CD4-positive, CD25-positive, alpha-beta regulatory T cell (primary cell): ENCODE data around the gene CYP2A13. TPM values are rescaled to one million over a fixed set of nuclear protein-coding genes. Genes with fewer than 3 reads are reported as not detected.
A peak's percentile ranks its signal among the peaks of the same experiment; 100 is the strongest.
"Not testable (repeated sequence)": the region's sequence is repeated elsewhere in the genome, so short reads cannot be mapped to it uniquely, and the experiment has no call there.

Source experiments
- ATAC-seq, 2 donors: fragments of 150-1000 bp; cut with Tn5 transposase; one replicate each; pipeline ENCODE4 v1.10.0; 2021; ENCODE audit warnings: low read depth in 2 of 2, moderate number of reproducible peaks in 2 of 2, moderate library complexity in 1 of 2
- DNase-seq, 3 donors: peaks; one replicate each; pipeline versions ENCODE4 v3.0.0 to v3.0.0-alpha.2; 2012 to 2022; ENCODE audit warnings: mixed read lengths in 1 of 3
- H3K27ac ChIP-seq: one replicate; pipeline ENCODE4 v1.7.0; 2013; ENCODE audit warnings: mild to moderate bottlenecking, low read length; ENCODE audit not compliant: insufficient read depth, poor library complexity, severe bottlenecking
- H3K27me3 ChIP-seq: one replicate; pipeline ENCODE4 v1.7.0; 2013; ENCODE audit warnings: low read length; ENCODE audit not compliant: control insufficient read depth, insufficient read depth
- H3K36me3 ChIP-seq: one replicate; pipeline ENCODE4 v1.7.0; 2013; ENCODE audit warnings: mild to moderate bottlenecking, low read length, moderate library complexity; ENCODE audit not compliant: control insufficient read depth, insufficient read depth
- H3K4me1 ChIP-seq: 2 replicates; pipeline ENCODE4 v1.7.0; 2013; ENCODE audit warnings: mild to moderate bottlenecking, low read length; ENCODE audit not compliant: insufficient read depth, control insufficient read depth, poor library complexity, severe bottlenecking
- H3K4me3 ChIP-seq: one replicate; pipeline ENCODE4 v1.7.0; 2013; ENCODE audit warnings: low read depth, mild to moderate bottlenecking, low read length, moderate library complexity
- H3K9me3 ChIP-seq, 2 experiments: 1 replicate in 1 of 2; 2 replicates in 1 of 2; pipeline ENCODE4 v1.7.0; 2013; ENCODE audit warnings: low read length in 2 of 2, mild to moderate bottlenecking in 1 of 2, moderate library complexity in 1 of 2; ENCODE audit not compliant: control insufficient read depth in 2 of 2
- H3K27ac Mint-ChIP-seq, 3 donors: one replicate each; pipeline ENCODE4 v1.8.0; 2020 to 2022; ENCODE audit warnings: mild to moderate bottlenecking in 3 of 3, mixed read lengths in 3 of 3, moderate library complexity in 2 of 3
- H3K27me3 Mint-ChIP-seq: one replicate; pipeline ENCODE4 v1.8.0; 2022; ENCODE audit warnings: mild to moderate bottlenecking, mixed read lengths
- H3K36me3 Mint-ChIP-seq: one replicate; pipeline ENCODE4 v1.8.0; 2020; ENCODE audit warnings: mixed read lengths
- H3K4me1 Mint-ChIP-seq, 4 donors: one replicate each; pipeline ENCODE4 v1.8.0; 2020 to 2022; ENCODE audit warnings: mixed read lengths in 4 of 4, mild to moderate bottlenecking in 1 of 4
- H3K4me3 Mint-ChIP-seq, 4 donors: one replicate each; pipeline ENCODE4 v1.8.0; 2020 to 2022; ENCODE audit warnings: mild to moderate bottlenecking in 4 of 4, mixed read lengths in 4 of 4, moderate library complexity in 3 of 4
- H3K9me3 Mint-ChIP-seq, 7 donors: one replicate each; pipeline ENCODE4 v1.8.0; 2020 to 2022; ENCODE audit warnings: mixed read lengths in 7 of 7, mild to moderate bottlenecking in 3 of 7, moderate library complexity in 2 of 7
- polyA plus RNA-seq, 4 donors: library from polyadenylated mRNA; unstranded; fragments of 300-500 nt; fragmentation: Illumina TruSeq; gene quantifications; one replicate each; pipeline ENCODE4 v1.2.3, GENCODE V29; 2021
- total RNA-seq: library from RNA; stranded (reverse); gene quantifications from one replicate; pipeline ENCODE4 v1.2.3, GENCODE V29; 2022

The CYP2A13 gene
- total and polyA plus RNA-seq, 5 donors from 2014 or later, result not detected

DNA sequence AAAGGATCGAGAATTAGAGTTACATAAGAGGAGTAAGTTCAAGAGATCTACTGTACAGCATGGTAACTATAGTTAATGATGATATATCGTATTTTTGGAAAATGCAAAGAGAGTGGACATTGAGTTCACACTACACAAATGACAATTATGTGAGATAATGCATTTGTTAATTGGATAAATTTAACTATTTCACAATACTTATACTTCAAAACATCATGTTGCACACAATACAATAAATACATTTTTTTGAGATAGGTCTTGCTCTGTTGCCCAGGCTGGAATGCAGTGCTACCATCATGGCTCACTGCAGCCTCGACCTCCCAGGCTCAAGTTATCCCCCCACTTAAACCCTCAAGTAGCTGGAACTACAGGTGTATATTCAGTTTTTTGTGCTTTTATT lies 17.9 kb downstream of the CYP2A13 start:
- Mint-ChIP-seq H3K9me3 (peaks cover 0 to 19% (median 5%) of the 10 kb centered on the region in 7 donors), H3K4me1 (no peaks in the 10 kb centered on the region), H3K36me3 (no peaks in the 10 kb centered on the region), H3K27ac (no peak overlapping the region), H3K27me3 (peaks cover 10% of the 10 kb centered on the region), H3K4me3 (no peak overlapping the region)
- no peak for ATAC-seq
- no peak for DNase-seq
- Histone ChIP-seq H3K9me3 (peaks cover 0 to 7% of the 10 kb centered on the region in 2 experiments), H3K36me3 (no peaks in the 10 kb centered on the region), H3K4me3 (no peak overlapping the region), H3K4me1 (no peaks in the 10 kb centered on the region), H3K27ac (no peak overlapping the region), H3K27me3 (no peaks in the 10 kb centered on the region)

DNA sequence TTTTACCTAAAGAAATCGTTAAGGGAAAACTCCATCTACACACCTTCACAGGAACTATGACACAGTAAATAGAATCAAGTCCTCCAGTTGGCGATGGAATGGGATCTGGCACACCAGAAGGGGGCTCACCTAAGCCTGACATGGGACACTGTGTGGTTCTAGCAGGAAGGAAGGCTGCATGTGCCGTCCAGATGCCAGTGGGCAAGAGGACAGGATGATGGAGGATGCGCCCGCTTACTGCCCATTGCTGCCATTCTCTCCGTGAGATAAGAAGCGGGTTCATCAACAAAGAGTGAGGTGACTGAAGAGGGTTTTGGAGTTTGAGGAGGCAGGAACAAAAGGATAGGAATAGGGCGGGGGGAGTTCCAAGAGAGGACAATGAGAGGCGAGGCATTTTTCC lies 23.0 kb downstream of the CYP2A13 start:
- peaks cover 0 to 5% (median 0%) of the 10 kb centered on the region in 4 donors for H3K4me1 Mint-ChIP-seq
- no peak overlapping the region for H3K4me3 Mint-ChIP-seq
- Histone ChIP-seq H3K27ac (no peak overlapping the region), H3K4me3 (no peak overlapping the region), H3K27me3 (no peaks in the 10 kb centered on the region), H3K9me3 (no peaks in the 10 kb centered on the region), H3K4me1 (no peaks in the 10 kb centered on the region), H3K36me3 (no peaks in the 10 kb centered on the region)
- DNase-seq (no peak), ATAC-seq (no peak)
- peaks cover 3% of the 10 kb centered on the region for H3K36me3 Mint-ChIP-seq
- H3K27me3 Mint-ChIP-seq, result peaks cover 4% of the 10 kb centered on the region
- H3K27ac Mint-ChIP-seq, result peak overlapping the region in 1 of 3 donors; percentile 95
- H3K9me3 Mint-ChIP-seq, result peaks cover 0 to 4% (median 0%) of the 10 kb centered on the region in 7 donors

DNA sequence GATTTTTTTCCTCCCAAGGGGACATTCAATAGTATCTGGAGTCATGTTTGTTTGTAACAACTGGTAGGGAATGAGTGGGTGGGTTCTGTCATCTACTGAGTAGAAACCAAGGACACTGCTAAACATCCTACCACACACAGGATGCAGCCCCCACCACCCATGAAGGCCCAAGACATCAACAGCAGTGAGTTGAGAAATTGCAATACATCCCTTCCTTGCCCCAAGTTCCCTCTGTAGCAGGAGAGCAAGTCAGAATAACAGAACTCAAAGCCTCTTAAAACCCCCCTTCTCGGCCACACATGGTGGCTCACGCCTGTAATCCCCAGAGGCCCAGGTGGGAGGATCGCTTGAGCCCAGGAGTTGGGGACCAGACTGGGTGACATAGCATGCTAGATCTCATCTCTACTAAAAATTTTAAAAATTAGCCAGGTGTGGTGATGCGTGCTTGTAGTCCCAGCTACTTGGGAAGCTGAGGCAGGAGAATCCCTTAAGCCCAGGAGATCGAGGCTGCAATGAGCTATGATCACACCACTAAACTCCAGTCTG lies 23.6 kb downstream of the CYP2A13 start:
- no peak overlapping the region for H3K27ac Mint-ChIP-seq
- no peak for ATAC-seq
- no peak overlapping the region for H3K27ac ChIP-seq
- H3K27me3 Mint-ChIP-seq, result peaks cover 4% of the 10 kb centered on the region
- H3K9me3 ChIP-seq, result no peaks in the 10 kb centered on the region
- H3K4me3 Mint-ChIP-seq, result no peak overlapping the region
- no peaks in the 10 kb centered on the region for H3K27me3 ChIP-seq
- no peaks in the 10 kb centered on the region for H3K36me3 ChIP-seq
- peaks cover 0 to 4% (median 0%) of the 10 kb centered on the region in 7 donors for H3K9me3 Mint-ChIP-seq
- peaks cover 0 to 5% (median 0%) of the 10 kb centered on the region in 4 donors for H3K4me1 Mint-ChIP-seq
- H3K4me1 ChIP-seq, result no peaks in the 10 kb centered on the region
- no peak for DNase-seq
- H3K36me3 Mint-ChIP-seq, result peaks cover 6% of the 10 kb centered on the region
- H3K4me3 ChIP-seq, result no peak overlapping the region

DNA sequence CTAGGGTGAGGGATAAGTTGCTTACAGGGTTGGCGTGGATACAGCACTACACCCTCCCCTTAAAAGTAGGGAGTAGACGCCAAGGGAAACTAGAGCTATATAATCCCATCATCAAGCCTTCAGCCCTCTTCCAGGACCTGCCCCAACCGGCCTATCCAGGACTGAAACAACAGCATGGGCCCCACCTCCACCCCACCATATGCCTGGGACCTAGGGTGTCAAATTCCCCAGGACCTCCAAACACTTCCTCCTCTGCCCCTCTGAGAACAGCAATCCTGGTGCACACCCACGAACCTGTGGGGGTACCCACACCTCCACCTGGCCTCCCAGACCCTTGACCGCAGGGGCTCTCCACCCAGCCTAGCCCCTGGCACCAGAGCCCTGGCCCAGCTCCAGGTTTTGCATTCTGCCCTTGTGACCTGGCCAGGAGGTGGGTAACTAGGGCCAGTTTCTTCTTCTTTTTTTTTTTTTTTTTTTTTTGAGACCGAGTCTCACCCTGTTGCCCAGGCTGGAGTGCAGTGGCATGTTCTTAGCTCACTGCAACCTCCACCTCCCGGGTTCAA lies 24.6 kb downstream of the CYP2A13 start:
- peak overlapping the region in 1 of 3 donors; percentile 10 for H3K27ac Mint-ChIP-seq
- no peaks in the 10 kb centered on the region for H3K4me1 ChIP-seq
- H3K27me3 ChIP-seq, result no peaks in the 10 kb centered on the region
- H3K9me3 Mint-ChIP-seq, result peaks cover 0 to 4% (median 0%) of the 10 kb centered on the region in 7 donors
- peaks cover 4% of the 10 kb centered on the region for H3K27me3 Mint-ChIP-seq
- peaks cover 0 to 5% (median 0%) of the 10 kb centered on the region in 4 donors for H3K4me1 Mint-ChIP-seq
- ATAC-seq (no peak), DNase-seq (no peak)
- H3K36me3 ChIP-seq, result no peaks in the 10 kb centered on the region
- H3K4me3 ChIP-seq, result no peak overlapping the region
- peaks cover 6% of the 10 kb centered on the region for H3K36me3 Mint-ChIP-seq
- H3K27ac ChIP-seq, result no peak overlapping the region
- H3K4me3 Mint-ChIP-seq, result no peak overlapping the region
- no peaks in the 10 kb centered on the region for H3K9me3 ChIP-seq

DNA sequence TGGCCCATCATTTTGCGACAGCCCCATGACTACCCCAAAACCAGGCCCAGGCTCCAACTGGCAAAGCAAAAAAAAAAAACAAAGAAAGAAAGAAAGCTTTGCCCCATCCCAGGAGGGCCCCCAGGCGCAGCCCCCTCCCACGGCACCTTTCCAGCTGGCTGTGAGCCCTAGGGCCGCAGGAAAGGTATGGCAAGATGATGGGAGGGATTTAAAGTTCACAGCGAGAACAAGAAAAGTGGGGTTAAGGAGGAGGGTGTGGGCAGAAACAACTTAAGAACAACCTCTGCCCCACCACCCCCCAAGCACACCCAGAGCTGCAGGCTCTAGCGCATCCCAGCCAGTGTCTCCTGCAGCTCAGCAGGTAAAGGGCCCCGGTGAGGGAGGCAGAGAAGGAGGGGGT lies 25.9 kb downstream of the CYP2A13 start, which contains the start of gene CYP2F1:
TSS of gene CYP2F1 (plus strand) at position 301 of the 400 bp plus-strand sequence. CDS start 1,757 bp downstream, outside the sequence.
- Mint-ChIP-seq H3K27ac (peak within 1 kb of the TSS in 1 of 3 donors; percentile 60), H3K36me3 (peaks cover 6% of the 10 kb centered on the region), H3K27me3 (peaks cover 4% of the 10 kb centered on the region), H3K4me1 (peaks cover 0 to 5% (median 2%) of the 10 kb centered on the region in 4 donors), H3K9me3 (peaks cover 0 to 4% (median 0%) of the 10 kb centered on the region in 7 donors), H3K4me3 (no peak within 1 kb of the TSS)
- Histone ChIP-seq H3K27ac (no peak within 1 kb of the TSS), H3K4me1 (no peaks in the 10 kb centered on the region), H3K27me3 (no peaks in the 10 kb centered on the region), H3K4me3 (no peak within 1 kb of the TSS), H3K36me3 (no peaks in the 10 kb centered on the region), H3K9me3 (no peaks in the 10 kb centered on the region)
- DNase-seq (no peak), ATAC-seq (no peak)

DNA sequence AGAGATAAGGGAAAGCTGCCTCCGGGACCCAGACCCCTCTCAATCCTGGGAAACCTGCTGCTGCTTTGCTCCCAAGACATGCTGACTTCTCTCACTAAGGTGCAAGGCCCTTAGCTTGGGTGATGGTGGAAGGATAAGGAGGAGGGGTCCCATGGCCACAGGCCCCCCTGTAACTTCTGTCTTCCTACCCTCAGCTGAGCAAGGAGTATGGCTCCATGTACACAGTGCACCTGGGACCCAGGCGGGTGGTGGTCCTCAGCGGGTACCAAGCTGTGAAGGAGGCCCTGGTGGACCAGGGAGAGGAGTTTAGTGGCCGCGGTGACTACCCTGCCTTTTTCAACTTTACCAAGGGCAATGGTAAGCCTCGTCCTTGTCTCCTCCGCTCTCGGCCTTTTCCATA lies 28.0 kb downstream of the CYP2A13 start:
- Histone ChIP-seq H3K9me3 (no peaks in the 10 kb centered on the region), H3K27me3 (no peaks in the 10 kb centered on the region), H3K4me1 (peaks cover 6% of the 10 kb centered on the region), H3K36me3 (no peaks in the 10 kb centered on the region), H3K27ac (no peak overlapping the region), H3K4me3 (no peak overlapping the region)
- peaks cover 0 to 18% (median 8%) of the 10 kb centered on the region in 4 donors for H3K4me1 Mint-ChIP-seq
- ATAC-seq (no peak), DNase-seq (no peak)
- H3K27ac Mint-ChIP-seq, result peak overlapping the region in 1 of 3 donors; percentile 51
- peaks cover 6% of the 10 kb centered on the region for H3K36me3 Mint-ChIP-seq
- peaks cover 0 to 4% (median 0%) of the 10 kb centered on the region in 7 donors for H3K9me3 Mint-ChIP-seq
- H3K4me3 Mint-ChIP-seq, result no peak overlapping the region
- H3K27me3 Mint-ChIP-seq, result no peaks in the 10 kb centered on the region

DNA sequence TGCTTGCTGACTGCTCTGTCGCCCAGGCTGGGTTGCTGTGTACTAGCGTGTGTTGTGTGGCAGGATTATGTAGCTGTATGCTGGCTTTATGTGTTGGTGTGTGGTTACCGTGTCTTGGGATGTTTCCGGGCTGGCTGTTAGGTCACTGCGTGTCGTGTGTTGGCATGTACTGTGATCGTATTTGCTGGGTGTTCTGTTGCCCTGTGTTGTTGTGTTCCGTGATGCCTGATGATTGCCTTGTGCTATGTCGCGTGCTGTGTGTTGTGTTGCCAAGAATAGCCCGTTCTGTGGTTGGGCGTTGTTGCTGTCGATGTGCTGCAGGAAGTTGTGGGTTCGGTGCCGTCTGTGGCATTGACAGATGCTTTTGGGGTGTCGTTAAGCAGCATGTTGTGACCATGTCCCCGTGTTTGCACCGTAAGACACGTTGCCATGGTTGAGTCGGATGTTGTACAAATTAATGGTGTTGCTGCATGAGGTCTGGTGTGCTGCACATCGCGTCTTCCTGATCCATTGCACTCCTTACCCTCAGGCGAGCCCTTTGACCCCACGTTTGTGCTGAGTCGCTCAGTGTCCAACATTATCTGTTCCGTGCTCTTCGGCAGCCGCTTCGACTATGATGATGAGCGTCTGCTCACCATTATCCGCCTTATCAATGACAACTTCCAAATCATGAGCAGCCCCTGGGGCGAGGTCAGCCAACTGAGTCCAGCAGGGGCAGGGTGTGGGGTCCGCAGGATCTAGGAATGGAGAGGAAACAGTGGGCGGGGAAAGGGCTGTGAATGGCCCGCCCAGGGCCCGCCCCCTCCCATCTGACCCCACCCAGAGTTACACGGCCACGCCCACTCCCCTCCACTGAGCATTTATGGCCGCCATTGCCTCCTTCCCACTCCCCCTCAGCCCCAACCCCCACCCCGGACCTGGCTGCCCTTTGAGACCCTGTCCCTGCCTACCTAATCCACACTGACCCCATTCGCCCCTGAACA lies 33.0 kb downstream of the CYP2A13 start:
- H3K27ac Mint-ChIP-seq, result peak overlapping the region; percentile 88 to 97 (median 90)
- peaks cover 0 to 25% (median 7%) of the 10 kb centered on the region in 4 donors for H3K4me1 Mint-ChIP-seq
- not testable (repeated sequence) for H3K9me3 ChIP-seq, H3K27me3 Mint-ChIP-seq, H3K9me3 Mint-ChIP-seq, H3K36me3 Mint-ChIP-seq, H3K36me3 ChIP-seq, H3K27me3 ChIP-seq, H3K4me1 ChIP-seq
- ATAC-seq, result peak; percentile 86 to 89
- peak overlapping the region; percentile 42 for H3K4me3 ChIP-seq
- peak overlapping the region; percentile 0 to 81 (median 52) for H3K4me3 Mint-ChIP-seq
- peak overlapping the region; percentile 61 for H3K27ac ChIP-seq
- peak; percentile 51 to 87 (median 85) for DNase-seq
